Measurements from ENCODE around the gene BTNL9. TPM values are rescaled to one million over a fixed set of nuclear protein-coding genes. Genes with fewer than 3 reads are reported as not detected.
"Not testable (repeated sequence)": the region's sequence is repeated elsewhere in the genome, so short reads cannot be mapped to it uniquely, and the experiment has no call there.

The BTNL9 gene
- total and polyA plus RNA-seq, 4 donors = 3.6 to 16.3 (median 10.0) TPM

DNA sequence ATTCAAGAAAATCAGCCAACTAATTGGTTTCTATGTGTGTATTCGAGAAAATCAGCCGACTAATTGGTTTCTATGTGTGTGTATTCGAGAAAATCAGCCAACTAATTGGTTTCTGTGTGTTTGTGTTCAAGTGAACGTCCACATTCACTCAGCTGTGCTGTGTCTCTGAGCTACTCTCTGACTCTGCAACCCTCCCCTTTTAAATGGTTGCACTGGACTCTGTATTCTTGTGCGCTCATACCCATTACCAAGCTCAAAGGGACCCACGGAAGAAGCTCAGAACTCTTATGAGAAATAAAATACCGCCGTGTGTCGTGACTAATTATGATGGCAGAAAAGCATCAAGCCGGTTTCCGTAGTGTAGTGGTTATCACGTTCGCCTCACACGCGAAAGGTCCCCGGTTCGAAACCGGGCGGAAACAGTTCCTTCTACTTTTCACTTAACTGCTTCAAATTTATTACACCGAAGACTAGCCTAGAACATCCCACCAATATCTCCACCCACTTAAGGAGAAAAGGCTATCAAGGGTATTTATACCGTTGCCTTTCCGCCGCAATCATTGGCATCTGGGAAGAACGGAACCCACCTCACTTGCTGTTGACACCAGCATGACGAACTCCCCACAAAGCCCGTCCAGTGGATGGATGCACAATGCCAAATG is 56.8 kb downstream of the BTNL9 start:
- H3K4me3 ChIP-seq (ENCODE audit: low read depth, low read length); H3K36me3 ChIP-seq (ENCODE audit: control insufficient read depth, insufficient read depth, low read length); DNase-seq (ENCODE audit: low read depth in 4 of 6, low spot score in 6 of 6); H3K4me1 ChIP-seq (ENCODE audit: control insufficient read depth, insufficient read depth, low read length); H3K9me3 ChIP-seq (ENCODE audit: control insufficient read depth, insufficient read depth, low read length); H3K27ac ChIP-seq (ENCODE audit: low read depth, low read length): not testable (repeated sequence)
- H3K27me3 ChIP-seq (ENCODE audit: control insufficient read depth, insufficient read depth, low read length) = peaks cover 19% of the 10 kb centered on the region
- WGBS (ENCODE audit: insufficient coverage) = no CpG with 5 or more reads among the region's 26 CpGs

DNA sequence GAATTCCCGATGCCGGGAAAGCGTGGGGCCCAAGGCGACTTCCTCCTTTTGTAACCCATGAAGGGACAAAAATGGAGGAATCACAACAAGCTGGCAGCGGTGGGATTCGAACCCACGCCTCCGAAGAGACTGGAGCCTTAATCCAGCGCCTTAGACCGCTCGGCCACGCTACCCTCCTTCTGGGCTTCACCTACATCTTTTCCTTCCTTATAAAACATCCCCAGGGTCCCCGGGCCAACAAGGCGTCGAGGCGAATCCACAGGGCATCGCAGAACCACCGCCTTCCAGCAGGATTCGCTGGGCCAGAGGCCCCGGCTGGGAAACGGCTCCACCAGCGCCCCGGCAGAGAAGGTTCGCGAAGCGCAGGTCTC is 57.3 kb downstream of the BTNL9 start:
- not testable (repeated sequence) for DNase-seq (ENCODE audit: low read depth in 4 of 6, low spot score in 6 of 6)

DNA sequence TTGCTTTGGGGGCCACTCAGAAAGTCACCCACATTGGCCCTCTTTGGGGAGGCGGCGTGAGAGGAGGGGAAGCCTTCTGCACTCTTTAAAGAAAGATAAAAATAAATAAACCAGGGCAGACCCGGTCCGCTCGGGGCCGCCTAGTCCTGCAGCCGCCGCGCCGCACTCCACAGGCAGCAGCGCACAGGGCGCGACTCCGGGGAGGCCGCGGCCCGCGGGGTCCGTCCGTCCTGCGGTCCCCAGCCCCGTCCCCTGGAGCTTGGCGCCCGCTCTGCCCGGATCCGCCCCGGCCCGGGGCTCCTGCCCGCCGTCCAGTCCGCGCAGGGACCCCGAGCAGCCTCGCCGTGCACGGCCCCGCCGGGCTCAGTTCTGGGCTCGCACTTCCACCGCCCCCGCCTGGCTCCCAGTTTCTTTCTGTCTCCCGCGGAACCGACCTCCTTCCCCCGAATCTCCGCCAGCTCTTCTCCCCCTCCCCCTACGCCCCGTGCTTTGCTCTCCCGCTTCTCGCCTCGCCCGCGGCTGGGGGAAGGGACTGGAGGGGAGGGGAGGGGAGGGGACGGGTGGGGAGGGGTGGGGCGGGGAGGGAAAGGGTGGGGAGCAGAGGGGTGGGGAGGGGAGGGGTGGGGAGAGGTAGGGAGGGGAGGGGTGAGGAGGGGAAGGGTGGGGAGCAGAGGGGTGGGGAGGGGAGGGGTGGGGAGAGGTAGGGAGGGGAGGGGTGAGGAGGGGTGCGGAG is 57.9 kb downstream of the BTNL9 start:
- H3K9me3 ChIP-seq (ENCODE audit: control insufficient read depth, insufficient read depth, low read length); H3K4me1 ChIP-seq (ENCODE audit: control insufficient read depth, insufficient read depth, low read length); H3K4me3 ChIP-seq (ENCODE audit: low read depth, low read length); H3K27ac ChIP-seq (ENCODE audit: low read depth, low read length); DNase-seq (ENCODE audit: low read depth in 4 of 6, low spot score in 6 of 6); H3K36me3 ChIP-seq (ENCODE audit: control insufficient read depth, insufficient read depth, low read length): not testable (repeated sequence)
- H3K27me3 ChIP-seq (ENCODE audit: control insufficient read depth, insufficient read depth, low read length) = peaks cover 19% of the 10 kb centered on the region
- no CpG with 5 or more reads among the region's 56 CpGs for WGBS (ENCODE audit: insufficient coverage)

More for the DNA sequence above, 57.3 kb downstream of the BTNL9 start:
- no CpG with 5 or more reads among the region's 26 CpGs for WGBS (ENCODE audit: insufficient coverage)
- H3K9me3 ChIP-seq (ENCODE audit: control insufficient read depth, insufficient read depth, low read length); H3K4me1 ChIP-seq (ENCODE audit: control insufficient read depth, insufficient read depth, low read length); H3K4me3 ChIP-seq (ENCODE audit: low read depth, low read length); H3K27ac ChIP-seq (ENCODE audit: low read depth, low read length); H3K36me3 ChIP-seq (ENCODE audit: control insufficient read depth, insufficient read depth, low read length): not testable (repeated sequence)
- peaks cover 19% of the 10 kb centered on the region for H3K27me3 ChIP-seq (ENCODE audit: control insufficient read depth, insufficient read depth, low read length)

DNA sequence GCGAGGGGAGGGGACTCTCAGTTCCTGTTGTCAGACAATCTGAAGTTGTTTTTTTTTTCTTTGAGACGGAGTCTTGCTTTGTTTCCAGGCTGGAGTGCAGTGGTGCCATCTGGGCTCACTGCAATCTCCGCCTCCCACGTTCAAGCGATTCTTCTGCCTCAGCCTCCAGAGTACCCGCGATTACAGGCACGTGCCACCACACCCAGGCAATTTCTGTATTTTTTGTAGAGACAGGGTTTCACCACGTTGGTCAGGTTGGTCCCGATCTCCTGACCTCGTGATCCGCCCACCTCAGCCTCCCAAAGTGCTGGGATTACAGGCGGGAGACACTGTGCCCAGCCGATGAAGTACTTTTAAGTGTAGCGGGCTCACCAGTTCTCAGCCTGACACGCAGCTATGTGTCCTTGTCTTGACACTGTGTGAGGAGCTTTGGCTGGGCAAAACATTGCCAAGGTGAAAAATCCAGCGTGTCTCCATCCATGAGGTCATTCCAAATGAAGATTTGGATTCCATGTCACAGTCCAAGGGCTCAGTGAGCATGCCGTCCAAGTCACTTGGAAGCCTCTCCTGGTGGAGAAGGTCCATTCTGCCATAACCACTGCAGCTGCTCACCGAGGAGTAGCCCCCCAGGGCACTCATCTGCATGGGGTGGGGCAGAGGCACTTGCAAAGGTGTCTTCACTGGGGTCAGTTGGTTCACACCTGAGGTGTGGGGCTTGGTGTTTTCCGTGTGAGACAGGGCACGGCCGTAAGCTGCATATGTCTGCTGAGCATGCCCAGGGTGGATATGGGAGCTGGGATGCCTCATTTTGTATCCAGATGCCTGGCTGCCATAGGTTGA is 58.9 kb downstream of the BTNL9 start:
- H3K9me3 ChIP-seq (ENCODE audit: control insufficient read depth, insufficient read depth, low read length) = no peaks in the 10 kb centered on the region
- DNase-seq (ENCODE audit: low read depth in 4 of 6, low spot score in 6 of 6) = no peak
- WGBS (ENCODE audit: insufficient coverage) = 31% methylated on average over 19 of the region's 22 CpGs
- peaks cover 19% of the 10 kb centered on the region for H3K27me3 ChIP-seq (ENCODE audit: control insufficient read depth, insufficient read depth, low read length)
- no peak overlapping the region for H3K27ac ChIP-seq (ENCODE audit: low read depth, low read length)
- H3K4me1 ChIP-seq (ENCODE audit: control insufficient read depth, insufficient read depth, low read length) = peaks cover 5% of the 10 kb centered on the region
- H3K4me3 ChIP-seq (ENCODE audit: low read depth, low read length) = no peak overlapping the region
- H3K36me3 ChIP-seq (ENCODE audit: control insufficient read depth, insufficient read depth, low read length) = no peaks in the 10 kb centered on the region

DNA sequence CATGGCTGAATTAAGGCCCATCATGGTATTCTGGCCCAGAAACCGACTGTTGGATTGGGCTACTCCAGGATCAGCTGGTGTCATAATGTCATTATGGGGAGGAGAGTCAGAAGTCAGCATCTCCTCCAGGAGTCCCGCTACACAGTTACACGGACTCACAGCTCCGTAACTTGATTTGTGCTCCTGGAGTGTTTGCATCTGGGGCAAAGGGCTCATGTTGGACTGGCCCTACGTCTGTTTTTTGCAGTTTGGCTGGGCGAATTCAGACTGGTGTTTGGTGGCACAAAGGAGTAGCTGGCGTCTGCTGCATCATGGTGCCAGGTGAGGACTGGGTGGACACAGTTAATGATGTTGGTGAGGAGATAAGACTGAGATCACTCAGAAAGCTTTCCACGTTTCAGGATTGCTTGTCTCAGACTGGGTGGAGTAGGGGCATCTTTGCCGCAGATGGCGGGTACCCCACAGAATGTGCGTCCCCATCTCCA is 59.6 kb downstream of the BTNL9 start:
- Histone ChIP-seq H3K9me3 (ENCODE audit: control insufficient read depth, insufficient read depth, low read length) (no peaks in the 10 kb centered on the region), H3K27me3 (ENCODE audit: control insufficient read depth, insufficient read depth, low read length) (peaks cover 25% of the 10 kb centered on the region), H3K27ac (ENCODE audit: low read depth, low read length) (no peak overlapping the region), H3K36me3 (ENCODE audit: control insufficient read depth, insufficient read depth, low read length) (no peaks in the 10 kb centered on the region), H3K4me1 (ENCODE audit: control insufficient read depth, insufficient read depth, low read length) (peaks cover 5% of the 10 kb centered on the region), H3K4me3 (ENCODE audit: low read depth, low read length) (no peak overlapping the region)
- 64% methylated on average over 9 of the region's 11 CpGs for WGBS (ENCODE audit: insufficient coverage)
- no peak for DNase-seq (ENCODE audit: low read depth in 4 of 6, low spot score in 6 of 6)

DNA sequence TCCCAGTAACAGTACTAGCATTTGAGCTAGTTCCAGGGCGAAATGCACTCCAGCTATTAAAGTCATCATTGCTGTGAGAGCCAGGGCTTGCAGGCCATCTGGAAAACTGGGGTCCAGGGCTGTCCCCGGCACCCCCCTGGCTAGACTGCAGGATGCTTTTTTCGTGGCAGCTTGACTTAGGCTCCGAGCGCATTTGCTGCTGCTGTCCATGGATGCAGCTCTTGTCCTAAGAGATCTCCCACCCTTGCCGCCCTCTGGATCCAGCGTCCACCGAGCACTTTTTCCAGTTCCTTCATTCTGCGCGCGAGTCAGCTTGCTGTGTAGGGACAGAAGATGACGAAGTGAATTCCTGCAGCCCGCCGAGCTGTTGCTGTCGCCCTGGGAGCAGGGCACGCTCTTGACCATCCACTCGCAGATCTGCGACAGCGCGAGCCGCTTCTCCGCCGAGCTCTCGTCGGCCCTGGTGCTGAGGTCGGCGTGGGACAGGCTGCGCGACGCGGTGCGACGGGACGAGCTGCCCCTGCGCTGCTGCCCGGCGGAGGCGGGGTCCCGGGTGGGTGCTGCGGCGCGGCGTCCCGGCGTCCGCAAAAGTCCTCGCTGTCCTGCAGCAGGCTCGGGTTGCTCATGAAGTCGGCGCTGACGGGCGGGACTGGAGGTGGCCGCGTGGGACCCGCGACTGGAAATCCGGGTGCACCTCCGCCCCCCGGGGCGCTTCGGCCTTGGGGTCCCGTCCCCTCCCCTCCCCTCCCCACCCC is 60.2 kb downstream of the BTNL9 start:
- H3K27me3 ChIP-seq (ENCODE audit: control insufficient read depth, insufficient read depth, low read length) = peaks cover 29% of the 10 kb centered on the region
- no peak overlapping the region for H3K4me3 ChIP-seq (ENCODE audit: low read depth, low read length)
- WGBS (ENCODE audit: insufficient coverage) = 3% methylated on average over 49 of the region's 62 CpGs
- no peaks in the 10 kb centered on the region for H3K36me3 ChIP-seq (ENCODE audit: control insufficient read depth, insufficient read depth, low read length)
- H3K9me3 ChIP-seq (ENCODE audit: control insufficient read depth, insufficient read depth, low read length) = no peaks in the 10 kb centered on the region
- H3K4me1 ChIP-seq (ENCODE audit: control insufficient read depth, insufficient read depth, low read length) = peaks cover 5% of the 10 kb centered on the region
- peak in 1 of 6 donors; percentile 10 for DNase-seq (ENCODE audit: low read depth in 4 of 6, low spot score in 6 of 6)
- no peak overlapping the region for H3K27ac ChIP-seq (ENCODE audit: low read depth, low read length)

DNA sequence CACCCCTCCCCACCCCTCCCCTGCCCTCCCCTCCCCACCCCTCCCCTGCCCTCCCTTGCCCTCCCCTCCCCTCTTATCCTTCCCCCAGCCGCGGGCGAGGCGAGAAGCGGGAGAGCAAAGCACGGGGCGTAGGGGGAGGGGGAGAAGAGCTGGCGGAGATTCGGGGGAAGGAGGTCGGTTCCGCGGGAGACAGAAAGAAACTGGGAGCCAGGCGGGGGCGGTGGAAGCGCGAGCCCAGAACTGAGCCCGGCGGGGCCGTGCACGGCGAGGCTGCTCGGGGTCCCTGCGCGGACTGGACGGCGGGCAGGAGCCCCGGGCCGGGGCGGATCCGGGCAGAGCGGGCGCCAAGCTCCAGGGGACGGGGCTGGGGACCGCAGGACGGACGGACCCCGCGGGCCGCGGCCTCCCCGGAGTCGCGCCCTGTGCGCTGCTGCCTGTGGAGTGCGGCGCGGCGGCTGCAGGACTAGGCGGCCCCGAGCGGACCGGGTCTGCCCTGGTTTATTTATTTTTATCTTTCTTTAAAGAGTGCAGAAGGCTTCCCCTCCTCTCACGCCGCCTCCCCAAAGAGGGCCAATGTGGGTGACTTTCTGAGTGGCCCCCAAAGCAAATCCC is 61.1 kb downstream of the BTNL9 start:
- not testable (repeated sequence) for H3K36me3 ChIP-seq (ENCODE audit: control insufficient read depth, insufficient read depth, low read length); DNase-seq (ENCODE audit: low read depth in 4 of 6, low spot score in 6 of 6); H3K4me3 ChIP-seq (ENCODE audit: low read depth, low read length); H3K4me1 ChIP-seq (ENCODE audit: control insufficient read depth, insufficient read depth, low read length); H3K27ac ChIP-seq (ENCODE audit: low read depth, low read length); H3K9me3 ChIP-seq (ENCODE audit: control insufficient read depth, insufficient read depth, low read length)
- H3K27me3 ChIP-seq (ENCODE audit: control insufficient read depth, insufficient read depth, low read length) = peaks cover 36% of the 10 kb centered on the region
- WGBS (ENCODE audit: insufficient coverage) = no CpG with 5 or more reads among the region's 54 CpGs

DNA sequence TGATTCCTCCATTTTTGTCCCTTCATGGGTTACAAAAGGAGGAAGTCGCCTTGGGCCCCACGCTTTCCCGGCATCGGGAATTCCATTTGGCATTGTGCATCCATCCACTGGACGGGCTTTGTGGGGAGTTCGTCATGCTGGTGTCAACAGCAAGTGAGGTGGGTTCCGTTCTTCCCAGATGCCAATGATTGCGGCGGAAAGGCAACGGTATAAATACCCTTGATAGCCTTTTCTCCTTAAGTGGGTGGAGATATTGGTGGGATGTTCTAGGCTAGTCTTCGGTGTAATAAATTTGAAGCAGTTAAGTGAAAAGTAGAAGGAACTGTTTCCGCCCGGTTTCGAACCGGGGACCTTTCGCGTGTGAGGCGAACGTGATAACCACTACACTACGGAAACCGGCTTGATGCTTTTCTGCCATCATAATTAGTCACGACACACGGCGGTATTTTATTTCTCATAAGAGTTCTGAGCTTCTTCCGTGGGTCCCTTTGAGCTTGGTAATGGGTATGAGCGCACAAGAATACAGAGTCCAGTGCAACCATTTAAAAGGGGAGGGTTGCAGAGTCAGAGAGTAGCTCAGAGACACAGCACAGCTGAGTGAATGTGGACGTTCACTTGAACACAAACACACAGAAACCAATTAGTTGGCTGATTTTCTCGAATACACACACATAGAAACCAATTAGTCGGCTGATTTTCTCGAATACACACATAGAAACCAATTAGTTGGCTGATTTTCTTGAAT is 62.0 kb downstream of the BTNL9 start:
- peaks cover 41% of the 10 kb centered on the region for H3K27me3 ChIP-seq (ENCODE audit: control insufficient read depth, insufficient read depth, low read length)
- no CpG with 5 or more reads among the region's 30 CpGs for whole genome bisulfite sequencing (ENCODE audit: insufficient coverage)

More for the DNA sequence above, 62.0 kb downstream of the BTNL9 start:
- not testable (repeated sequence) for H3K27ac ChIP-seq (ENCODE audit: low read depth, low read length); H3K9me3 ChIP-seq (ENCODE audit: control insufficient read depth, insufficient read depth, low read length); DNase-seq (ENCODE audit: low read depth in 4 of 6, low spot score in 6 of 6); H3K4me1 ChIP-seq (ENCODE audit: control insufficient read depth, insufficient read depth, low read length); H3K36me3 ChIP-seq (ENCODE audit: control insufficient read depth, insufficient read depth, low read length); H3K4me3 ChIP-seq (ENCODE audit: low read depth, low read length)

Data from spinal cord (tissue), 10 donors.